CD4-positive, alpha-beta T cell treated with Interleukin-6 for 4 hours (primary cell): ENCODE results near the gene LTF.
"Not testable (repeated sequence)": the region's sequence is repeated elsewhere in the genome, so short reads cannot be mapped to it uniquely, and the experiment has no call there.

Experiments used
- DNase-seq: peaks from one replicate; pipeline ENCODE4 v3.0.0-alpha.2; 2020; ENCODE audit warnings: mixed read lengths

Gene LTF

GRCh38 chr3:46435081-46435726 lies 29.5 kb downstream of the LTF start:
- no peak for DNase-seq

GRCh38 chr3:46433841-46434240 lies 30.9 kb downstream of the LTF start:
- no peak for DNase-seq

- not testable (repeated sequence) for DNase-seq
Measured at GRCh38 chr3:46433118-46433517, 31.6 kb downstream of the LTF start.

- DNase-seq = not testable (repeated sequence)
Measured at GRCh38 chr3:46431905-46432304, 32.8 kb downstream of the LTF start.

GRCh38 chr3:46430879-46431278 lies 33.8 kb downstream of the LTF start:
- not testable (repeated sequence) for DNase-seq

- no peak for DNase-seq
Measured at GRCh38 chr3:46429671-46430070, 35.0 kb downstream of the LTF start.

GRCh38 chr3:46429250-46429649 lies 35.5 kb downstream of the LTF start:
- no peak for DNase-seq

GRCh38 chr3:46427916-46428833 lies 36.5 kb downstream of the LTF start:
- no peak for DNase-seq

GRCh38 chr3:46427404-46427803 lies 37.3 kb downstream of the LTF start:
- not testable (repeated sequence) for DNase-seq

- DNase-seq = not testable (repeated sequence)
Measured at GRCh38 chr3:46426476-46426875, 38.2 kb downstream of the LTF start.

GRCh38 chr3:46423588-46423987 lies 41.1 kb downstream of the LTF start:
- no peak for DNase-seq

GRCh38 chr3:46422617-46423016 lies 42.1 kb downstream of the LTF start:
- no peak for DNase-seq

- DNase-seq = no peak
Measured at GRCh38 chr3:46420931-46421330, 43.8 kb downstream of the LTF start.

- no peak for DNase-seq
Measured at GRCh38 chr3:46419816-46420215, 44.9 kb downstream of the LTF start.

GRCh38 chr3:46417841-46418611 lies 46.7 kb downstream of the LTF start:
- DNase-seq = no peak

- no peak for DNase-seq
Measured at GRCh38 chr3:46416811-46417510, 47.7 kb downstream of the LTF start.

GRCh38 chr3:46416125-46416810 lies 48.4 kb downstream of the LTF start:
- DNase-seq = no peak

GRCh38 chr3:46414739-46415138 lies 50.0 kb downstream of the LTF start:
- DNase-seq = no peak

- DNase-seq = no peak
Measured at GRCh38 chr3:46413951-46414350, 50.8 kb downstream of the LTF start.

- no peak for DNase-seq
Measured at GRCh38 chr3:46412786-46413298, 51.9 kb downstream of the LTF start.

GRCh38 chr3:46411271-46411670 lies 53.4 kb downstream of the LTF start:
- no peak for DNase-seq

- DNase-seq = no peak
Measured at GRCh38 chr3:46410669-46411068, 54.0 kb downstream of the LTF start.
